ENCODE data around the gene KLC4.

The KLC4 gene

DNA sequence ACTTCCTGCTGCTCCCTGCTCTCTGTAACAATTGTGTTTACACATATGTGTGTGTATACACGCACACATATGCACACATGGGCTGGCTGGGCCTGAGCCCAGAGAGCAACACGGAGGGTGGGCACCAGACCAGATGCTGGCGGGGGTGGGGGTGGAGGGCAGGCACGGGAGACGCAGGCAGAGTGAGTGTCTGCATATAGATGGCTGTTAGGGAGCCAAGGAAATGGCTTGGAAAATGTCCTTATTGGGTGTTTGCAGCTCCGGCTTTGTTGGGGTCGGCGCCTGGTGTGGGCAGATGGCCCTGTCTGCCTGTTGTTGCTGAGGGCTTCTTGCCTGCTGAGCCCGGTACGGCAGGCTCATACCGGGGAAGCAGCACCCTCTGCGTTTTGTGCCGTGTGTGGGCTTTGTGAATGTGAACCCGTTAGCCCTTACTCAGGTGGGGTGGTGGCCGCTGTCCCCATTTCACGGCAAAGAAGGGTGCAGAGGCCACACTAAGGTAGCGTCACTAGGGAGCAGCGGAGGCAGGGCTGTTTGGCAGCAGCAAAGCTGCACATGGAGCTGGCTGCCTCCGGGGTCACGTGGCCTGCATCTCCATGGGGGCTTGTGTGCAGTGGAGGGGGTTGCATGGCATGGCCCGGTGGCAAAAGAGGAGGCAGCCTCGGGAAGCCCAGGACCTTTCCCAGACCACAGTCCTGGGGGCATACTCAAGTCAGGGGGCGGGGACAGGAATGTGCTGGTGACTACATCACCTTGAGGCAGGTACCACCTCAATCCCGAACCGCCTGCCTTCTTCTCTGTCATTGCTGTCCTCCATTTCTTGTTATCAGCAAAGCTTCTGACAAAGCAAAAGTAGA, 64.3 kb downstream of the KLC4 start:
- no peak for DNase-seq (ENCODE audit: low read depth in 3 of 3, low spot score in 1 of 3)

DNA sequence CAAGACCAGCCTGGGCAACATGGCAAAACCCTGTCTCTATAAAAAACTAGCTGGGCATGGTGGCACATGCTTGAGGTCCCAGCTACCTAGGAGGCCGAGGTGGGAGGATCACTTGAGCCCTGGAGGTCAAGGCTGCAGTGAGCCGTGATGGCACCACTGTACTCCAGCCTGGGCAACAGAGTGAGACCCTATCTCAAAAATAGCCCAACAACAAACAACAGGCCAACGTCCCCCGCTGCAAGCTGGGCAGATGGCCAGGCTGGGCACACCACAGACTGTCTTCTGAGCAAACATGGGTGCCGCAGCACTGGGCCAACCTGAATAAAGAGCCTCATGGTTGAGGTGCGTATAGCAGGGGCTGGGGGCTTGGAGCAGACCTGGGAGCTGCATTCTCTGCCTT, 65.0 kb downstream of the KLC4 start:
- DNase-seq (ENCODE audit: low read depth in 3 of 3, low spot score in 1 of 3): no peak
